Measurements from ENCODE around the gene HELZ. TPM values are rescaled to one million over a fixed set of nuclear protein-coding genes. Genes with fewer than 3 reads are reported as not detected.
"Not testable (repeated sequence)": the region's sequence is repeated elsewhere in the genome, so short reads cannot be mapped to it uniquely, and the experiment has no call there.

The HELZ gene
- total RNA-seq, 4 donors from 2014 or later = 14.7 to 122 (median 45.9) TPM

DNA sequence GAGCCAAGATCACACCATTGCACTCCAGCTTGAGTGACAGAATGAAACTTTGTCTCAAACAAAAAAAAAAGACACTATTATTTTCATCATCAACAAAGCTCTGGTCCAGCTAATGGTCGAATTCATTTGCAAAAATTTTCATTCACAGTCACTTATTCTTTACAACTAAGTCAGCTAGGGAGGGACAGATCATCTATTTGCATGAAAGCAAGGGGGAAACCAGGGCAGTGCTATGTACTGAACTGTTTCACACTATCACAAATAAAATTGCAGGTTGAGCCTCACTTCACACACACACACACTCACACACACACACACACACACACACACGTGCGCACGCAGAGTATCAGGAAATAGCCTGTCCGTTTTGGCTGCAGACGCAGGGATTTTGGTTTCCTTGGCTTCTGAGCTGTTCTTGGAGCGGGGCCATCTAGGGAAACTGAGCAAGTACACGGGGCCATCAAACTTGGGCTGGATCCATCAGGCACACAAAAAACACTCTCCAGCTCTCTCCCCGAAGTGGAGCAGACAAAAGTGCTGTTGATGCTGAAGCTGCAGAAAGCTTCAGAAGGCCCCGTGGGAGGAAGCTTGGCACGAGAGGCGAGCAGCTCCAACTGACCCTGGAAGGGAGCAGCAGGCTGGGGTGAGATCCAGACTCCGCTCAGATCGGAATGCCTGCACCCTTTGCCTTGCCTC, 44.3 kb upstream of the HELZ start:
- Histone ChIP-seq H3K4me1 (no peaks in the 10 kb centered on the region), H3K4me3 (no peak overlapping the region), H3K36me3 (no peaks in the 10 kb centered on the region), H3K27me3 (no peaks in the 10 kb centered on the region), H3K27ac (no peak overlapping the region), H3K9me3 (no peaks in the 10 kb centered on the region)
- TF ChIP-seq POLR2A (IDR thresholded peaks at IDR 0.05) (no peak), CTCF (IDR thresholded peaks at IDR 0.05) (no peak)
- DNase-seq = peak; percentile 76 to 82
- intact Hi-C loops (cut with DNase I; ENCODE audit: low total_unique reads) = no loop called here

GRCh38 chr17:67286826-67287225, 41.8 kb upstream of the HELZ start:
- H3K4me1 ChIP-seq; H3K4me3 ChIP-seq; H3K27me3 ChIP-seq; H3K9me3 ChIP-seq; H3K27ac ChIP-seq; H3K36me3 ChIP-seq; intact Hi-C loops (cut with DNase I; ENCODE audit: low total_unique reads); DNase-seq: not testable (repeated sequence)

DNA sequence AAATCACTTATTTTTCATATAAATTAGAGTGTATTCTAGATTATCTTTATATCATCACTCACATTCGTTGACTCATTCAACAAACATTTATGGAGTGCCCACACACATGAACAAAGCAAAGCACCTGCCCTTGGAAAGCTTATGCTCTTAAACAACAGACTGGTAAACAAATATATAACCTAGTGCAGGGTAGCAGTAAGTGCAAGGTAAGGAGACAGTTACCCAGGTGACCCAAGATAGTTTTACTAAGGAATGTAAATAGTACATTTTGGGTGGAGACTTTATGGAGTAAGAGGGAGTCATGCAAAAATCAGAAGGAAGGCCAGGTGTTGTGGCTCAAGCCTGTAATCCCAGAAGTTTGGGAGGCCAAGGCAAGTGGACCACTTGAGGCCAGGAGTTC, 40.4 kb upstream of the HELZ start:
- Histone ChIP-seq H3K4me3 (no peak overlapping the region), H3K27me3 (no peaks in the 10 kb centered on the region), H3K27ac (no peak overlapping the region), H3K4me1 (no peaks in the 10 kb centered on the region), H3K9me3 (no peaks in the 10 kb centered on the region), H3K36me3 (no peaks in the 10 kb centered on the region)
- TF ChIP-seq POLR2A (IDR thresholded peaks at IDR 0.05) = no peak
- no peak for TF ChIP-seq CTCF (IDR thresholded peaks at IDR 0.05)
- intact Hi-C loops (cut with DNase I; ENCODE audit: low total_unique reads) = no loop called here
- DNase-seq = no peak

- Histone ChIP-seq H3K4me1 (no peaks in the 10 kb centered on the region), H3K36me3 (no peaks in the 10 kb centered on the region), H3K4me3 (no peak overlapping the region), H3K27me3 (no peaks in the 10 kb centered on the region), H3K9me3 (no peaks in the 10 kb centered on the region), H3K27ac (no peak overlapping the region)
- intact Hi-C loops (cut with DNase I; ENCODE audit: low total_unique reads) = no loop called here
- no peak for TF ChIP-seq POLR2A (IDR thresholded peaks at IDR 0.05)
- TF ChIP-seq CTCF (IDR thresholded peaks at IDR 0.05) = no peak
- DNase-seq = no peak
These were observed 38.9 kb upstream of the HELZ start for GRCh38 chr17:67283731-67284516.

DNA sequence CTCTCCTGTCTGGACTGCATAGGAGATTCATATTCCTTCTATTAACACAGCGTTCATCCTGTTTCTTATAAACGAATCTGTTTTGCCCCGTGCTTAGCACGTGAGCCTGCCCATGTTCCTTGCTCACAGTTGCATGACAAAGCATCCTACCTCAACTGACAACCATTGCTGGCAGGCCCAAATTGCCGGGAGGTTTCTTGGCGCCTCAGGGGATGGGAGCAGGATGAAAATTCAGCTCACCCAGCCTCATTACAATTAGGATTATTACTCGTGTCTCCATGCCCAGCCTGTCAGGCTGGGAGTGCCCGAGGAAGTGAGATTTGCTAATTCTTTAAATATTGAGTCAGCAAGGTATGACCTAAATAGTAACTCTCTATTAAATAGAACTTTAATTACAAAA, 36.7 kb upstream of the HELZ start:
- DNase-seq = no peak
- Histone ChIP-seq H3K9me3 (no peaks in the 10 kb centered on the region), H3K36me3 (no peaks in the 10 kb centered on the region), H3K27ac (no peak overlapping the region), H3K4me3 (no peak overlapping the region), H3K27me3 (no peaks in the 10 kb centered on the region), H3K4me1 (no peaks in the 10 kb centered on the region)
- TF ChIP-seq POLR2A (IDR thresholded peaks at IDR 0.05) = no peak
- TF ChIP-seq CTCF (IDR thresholded peaks at IDR 0.05) = no peak
- intact Hi-C loops (cut with DNase I; ENCODE audit: low total_unique reads) = no loop called here
